GM12878 (cell line): ENCODE data around the gene KIAA0930. TPM values are rescaled to one million over a fixed set of nuclear protein-coding genes. Genes with fewer than 3 reads are reported as not detected.
A peak's percentile ranks its signal among the peaks of the same experiment; 100 is the strongest.

Source experiments
- ATAC-seq: fragments of 200-7000 bp; cut with Tn5 transposase; 3 replicates; pipeline ENCODE4 v1.9.1; 2020; ENCODE audit warnings: mild to moderate bottlenecking, moderate library complexity
- BruUV-seq: library from RNA; stranded (reverse); fragments of 400-500 nt; replicated peaks from 2 replicates; lab custom pipeline; 2021; lab: Mats Ljungman, UMichigan
- CTCF ChIA-PET: fragments of 300-600 bp; sonication (Branson Sonifier 250); formaldehyde crosslinking; extraction: SDS; loops from one replicate; lab custom pipeline; 2021; ENCODE audit warnings: inconsistent platforms; lab: Yijun Ruan, JAX
- POLR2A ChIA-PET: fragments of 350-600 bp; formaldehyde crosslinking; extraction: SDS; loops from one replicate; lab custom pipeline; 2021; ENCODE audit warnings: inconsistent platforms; lab: Charles Lee
- RAD21 ChIA-PET: fragments of 300-600 bp; sonication (Branson Sonifier 250); formaldehyde crosslinking; loops from one replicate; lab custom pipeline; 2023; ENCODE audit warnings: antibody characterized with exemption; ENCODE audit not compliant: unreplicated experiment; lab: Charles Lee
- SMC1A ChIA-PET: fragments of 300-600 bp; sonication (Branson Sonifier 250); formaldehyde crosslinking; loops from one replicate; lab custom pipeline; 2023; ENCODE audit not compliant: unreplicated experiment, uncharacterized antibody; lab: Charles Lee
- DNase-seq: peaks from one replicate; pipeline ENCODE4 v3.0.0-alpha.2; 2011; ENCODE audit warnings: low read depth, low spot score
- FAIRE-seq: peaks from 3 replicates; lab custom pipeline; 2011; peaks lifted over from hg19 to GRCh38; lab: Jason Lieb, UNC
- H2AFZ ChIP-seq: 2 replicates; pipeline ENCODE4 v1.6.0; 2011; ENCODE audit warnings: low read depth, low read length, control low read depth; ENCODE audit not compliant: control insufficient read depth
- H3K27ac ChIP-seq: 2 replicates; pipeline ENCODE4 v1.5.1; 2011; ENCODE audit warnings: control low read depth; ENCODE audit not compliant: control insufficient read depth, insufficient read depth
- H3K27me3 ChIP-seq, 2 experiments: replicated peaks in 1 of 2; 2 replicates each; pipeline versions ENCODE4 v1.6.0 to v1.6.1; 2011; ENCODE audit warnings: low read length in 1 of 2; ENCODE audit not compliant: control insufficient read depth in 2 of 2, insufficient read depth in 2 of 2
- H3K36me3 ChIP-seq, 2 experiments: 2 replicates each; pipeline ENCODE4 v1.5.1; 2011; ENCODE audit warnings: low read length in 1 of 2; ENCODE audit not compliant: control insufficient read depth in 2 of 2, insufficient read depth in 2 of 2
- H3K4me1 ChIP-seq: 2 replicates; pipeline ENCODE4 v1.6.1; 2011; ENCODE audit warnings: mild to moderate bottlenecking, low read length, moderate library complexity, mixed read lengths; ENCODE audit not compliant: control insufficient read depth, insufficient read depth
- H3K4me2 ChIP-seq: 2 replicates; pipeline ENCODE4 v1.6.0; 2011; ENCODE audit warnings: control low read depth; ENCODE audit not compliant: control insufficient read depth, insufficient read depth
- H3K4me3 ChIP-seq: fragments of 200-600 bp; sonication (generic); 2 replicates; pipeline ENCODE4 v1.5.1; 2016
- H3K79me2 ChIP-seq: 2 replicates; pipeline ENCODE4 v1.6.0; 2011; ENCODE audit warnings: low read length; ENCODE audit not compliant: control insufficient read depth, insufficient read depth
- H3K9ac ChIP-seq: 2 replicates; pipeline ENCODE4 v1.8.0; 2011; ENCODE audit warnings: low read length, control low read depth, mixed read lengths; ENCODE audit not compliant: control insufficient read depth, insufficient read depth
- H3K9me3 ChIP-seq: replicated peaks from 3 replicates; pipeline ENCODE4 v1.5.1; 2011; ENCODE audit warnings: mild to moderate bottlenecking, low read length; ENCODE audit not compliant: control insufficient read depth, insufficient read depth
- H4K20me1 ChIP-seq: 2 replicates; pipeline ENCODE4 v1.6.0; 2011; ENCODE audit not compliant: control insufficient read depth, insufficient read depth
- WRNIP1 ChIP-seq: IDR thresholded peaks from 2 replicates; pipeline ENCODE4 v1.6.1; 2011; ENCODE audit warnings: low read depth, low read length, improper control_type of control experiment, borderline replicate concordance
- ZNF24 ChIP-seq: fragments of 450-650 bp; IDR thresholded peaks from 2 replicates; pipeline ENCODE4 v1.6.1; 2017; ENCODE audit warnings: antibody characterized with exemption, mild to moderate bottlenecking
- WGBS: methylation state at CpG from one replicate; pipeline ENCODE4 v1.1.6; 2016; ENCODE audit warnings: low lambda C conversion rate; ENCODE audit not compliant: insufficient replicate concordance, insufficient coverage; ENCODE audit errors: missing lambda C conversion rate; 5-methylcytosine and 5-hydroxymethylcytosine counted together
- in situ Hi-C: fragments of 300-500 bp; cut with MboI; formaldehyde crosslinking; loops from 9 replicates; pipeline ENCODE4 v1.14.3; 2018; ENCODE audit warnings: mixed read lengths
- intact Hi-C: fragments of 100-400 bp; cut with micrococcal nuclease; formaldehyde crosslinking; loops from one replicate; pipeline ENCODE4 v1.14.2; 2022; ENCODE audit not compliant: unreplicated experiment
- polyA plus RNA-seq, 11 experiments: library from polyadenylated mRNA; depleted of rRNA in 4 of 11; unstranded in 6 of 11; stranded (reverse) in 5 of 11; fragments of >200 nt; fragmentation: Nextera tagmentation in 4 of 11; fragmentation: Illumina TruSeq in 1 of 11; extraction: Ambion mirVana in 4 of 11; extraction: Trizol in 1 of 11; gene quantifications; 1 replicate in 1 of 11; 2 replicates in 10 of 11; pipeline versions ENCODE4 v1.2.1 to v1.2.3, GENCODE V29; 2011 to 2016; ENCODE audit warnings: inconsistent platforms in 2 of 11, missing spikeins in 2 of 11, low read depth in 1 of 11
- total RNA-seq, 4 experiments: library from RNA; depleted of rRNA in 3 of 4; stranded (reverse); fragments of >200 nt in 3 of 4; fragmentation: Illumina TruSeq in 1 of 4; extraction: Trizol in 1 of 4; gene quantifications; 2 replicates each; pipeline versions ENCODE4 v1.2.1 to v1.2.3, GENCODE V29; 2013 to 2021

The KIAA0930 gene
- total and polyA plus RNA-seq, 10 of the 15 experiments (the other 5 are each of a cell fraction or from before 2014, with no cell fraction given), result 3.6 to 125 (median 46.3) TPM

DNA sequence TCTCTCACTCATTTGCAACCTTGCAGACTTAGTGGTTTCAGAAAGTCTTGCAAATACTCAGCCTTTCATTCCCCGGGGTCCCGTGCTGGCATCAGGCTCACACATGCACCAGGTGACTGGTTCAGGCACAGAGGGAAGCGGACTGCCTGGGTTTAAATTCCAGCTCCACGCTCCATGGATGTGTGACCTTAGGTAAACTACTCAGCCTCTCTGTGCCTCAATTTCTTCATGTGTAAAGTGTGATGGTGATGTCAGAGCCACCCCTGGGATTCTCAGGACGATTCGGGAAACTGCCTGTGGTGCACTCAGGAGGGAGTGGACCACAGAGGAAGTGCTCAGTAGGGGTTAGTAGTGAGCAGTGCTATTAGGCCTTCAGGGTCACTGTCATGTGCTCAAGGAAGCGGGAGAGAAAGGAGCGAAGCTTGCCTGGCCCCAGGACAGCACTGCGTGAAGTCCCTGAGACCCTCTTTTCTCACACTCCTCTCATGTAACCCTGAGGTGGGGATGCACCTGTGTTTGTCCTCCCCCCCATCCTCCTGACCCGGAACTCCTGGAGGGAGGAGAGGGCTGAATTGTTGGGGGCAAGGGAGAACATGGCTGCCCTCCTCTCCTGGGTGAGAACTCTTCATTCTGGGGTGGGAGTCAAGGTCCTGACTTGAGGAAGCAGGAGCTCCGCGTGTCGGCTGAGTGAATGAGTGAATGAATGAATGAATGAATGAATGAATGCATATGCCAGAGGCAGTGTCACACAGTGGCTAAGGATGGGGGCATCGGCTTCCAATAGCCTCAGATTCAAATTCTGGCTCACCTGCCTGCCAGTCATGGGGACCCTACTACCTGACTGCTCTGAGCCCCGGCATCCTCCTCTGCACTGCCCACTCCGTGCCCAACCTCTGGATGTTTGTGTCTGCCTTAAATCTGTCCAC lies 29.7 kb upstream of the KIAA0930 start:
- BruUV-seq, result no TSS peak
- SMC1A ChIA-PET, result interaction anchor here (0.8 to 1.7 kb wide), 4 partner anchors 18 to 173 kb away, joined by 4 to 6 read pairs (median 4); no protein-coding TSS in a partner anchor
- Histone ChIP-seq H2AFZ (no peak overlapping the region), H3K9ac (no peak overlapping the region), H3K36me3 (no peaks in the 10 kb centered on the region), H3K4me3 (no peak overlapping the region), H4K20me1 (no peaks in the 10 kb centered on the region), H3K4me2 (no peak overlapping the region), H3K9me3 (no peaks in the 10 kb centered on the region), H3K79me2 (no peaks in the 10 kb centered on the region), H3K27ac (no peak overlapping the region), H3K27me3 (peaks cover 3 to 4% of the 10 kb centered on the region in 2 experiments; a peak in 3 of 4 replicates), H3K4me1 (peaks cover 8% of the 10 kb centered on the region)
- RAD21 ChIA-PET, result interaction anchor here (1.6 kb wide), 1 partner anchor 167 kb away, joined by 4 read pairs; no protein-coding TSS in a partner anchor
- TF ChIP-seq ZNF24 (peak; percentile 76; the same call in 1 of the 2 replicates), WRNIP1 (no peak)
- POLR2A ChIA-PET, result interaction anchor here (0.5 kb wide), 1 partner anchor 1114 kb away, joined by 6 read pairs; no protein-coding TSS in a partner anchor
- no peak for FAIRE-seq
- in situ Hi-C loops, result no loop called here
- no peak for DNase-seq
- CTCF ChIA-PET, result interaction anchor here (1.2 to 2.4 kb wide), 5 partner anchors 12 to 279 kb away, joined by 3 to 7 read pairs (median 5); no protein-coding TSS in a partner anchor
- ATAC-seq, result no peak
- 63% methylated on average over 16 of the region's 16 CpGs for WGBS
- intact Hi-C loops, result no loop called here
